ENCODE results near the gene SORCS1. TPM values are rescaled to one million over a fixed set of nuclear protein-coding genes. Genes with fewer than 3 reads are reported as not detected.

The SORCS1 gene
- total and polyA plus RNA-seq, 2 of the 8 experiments (the other 6 are each of a cell fraction or from before 2014, with no cell fraction given) = 4.1 to 4.6 TPM

DNA sequence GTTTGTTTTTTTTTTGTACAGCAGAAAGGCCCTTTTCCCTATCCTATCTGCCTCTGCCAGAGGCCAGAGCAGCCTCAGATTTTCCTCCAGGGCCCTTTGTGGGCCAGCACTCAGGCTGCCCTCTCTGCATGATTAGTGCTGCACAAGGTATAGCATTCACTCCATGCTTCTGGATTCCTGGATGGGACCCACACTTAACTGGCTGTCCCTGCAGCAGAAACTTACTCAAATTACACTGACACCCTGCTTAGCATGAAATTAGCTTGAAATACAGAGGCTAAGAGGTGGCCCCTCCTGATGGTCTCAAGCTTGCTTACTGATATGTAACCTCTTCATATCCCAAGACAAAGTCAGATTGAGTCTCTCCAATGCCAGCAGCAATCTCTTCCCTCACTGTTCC is 239.3 kb downstream of the SORCS1 start (continued):
- TF ChIP-seq, protein P1, sequence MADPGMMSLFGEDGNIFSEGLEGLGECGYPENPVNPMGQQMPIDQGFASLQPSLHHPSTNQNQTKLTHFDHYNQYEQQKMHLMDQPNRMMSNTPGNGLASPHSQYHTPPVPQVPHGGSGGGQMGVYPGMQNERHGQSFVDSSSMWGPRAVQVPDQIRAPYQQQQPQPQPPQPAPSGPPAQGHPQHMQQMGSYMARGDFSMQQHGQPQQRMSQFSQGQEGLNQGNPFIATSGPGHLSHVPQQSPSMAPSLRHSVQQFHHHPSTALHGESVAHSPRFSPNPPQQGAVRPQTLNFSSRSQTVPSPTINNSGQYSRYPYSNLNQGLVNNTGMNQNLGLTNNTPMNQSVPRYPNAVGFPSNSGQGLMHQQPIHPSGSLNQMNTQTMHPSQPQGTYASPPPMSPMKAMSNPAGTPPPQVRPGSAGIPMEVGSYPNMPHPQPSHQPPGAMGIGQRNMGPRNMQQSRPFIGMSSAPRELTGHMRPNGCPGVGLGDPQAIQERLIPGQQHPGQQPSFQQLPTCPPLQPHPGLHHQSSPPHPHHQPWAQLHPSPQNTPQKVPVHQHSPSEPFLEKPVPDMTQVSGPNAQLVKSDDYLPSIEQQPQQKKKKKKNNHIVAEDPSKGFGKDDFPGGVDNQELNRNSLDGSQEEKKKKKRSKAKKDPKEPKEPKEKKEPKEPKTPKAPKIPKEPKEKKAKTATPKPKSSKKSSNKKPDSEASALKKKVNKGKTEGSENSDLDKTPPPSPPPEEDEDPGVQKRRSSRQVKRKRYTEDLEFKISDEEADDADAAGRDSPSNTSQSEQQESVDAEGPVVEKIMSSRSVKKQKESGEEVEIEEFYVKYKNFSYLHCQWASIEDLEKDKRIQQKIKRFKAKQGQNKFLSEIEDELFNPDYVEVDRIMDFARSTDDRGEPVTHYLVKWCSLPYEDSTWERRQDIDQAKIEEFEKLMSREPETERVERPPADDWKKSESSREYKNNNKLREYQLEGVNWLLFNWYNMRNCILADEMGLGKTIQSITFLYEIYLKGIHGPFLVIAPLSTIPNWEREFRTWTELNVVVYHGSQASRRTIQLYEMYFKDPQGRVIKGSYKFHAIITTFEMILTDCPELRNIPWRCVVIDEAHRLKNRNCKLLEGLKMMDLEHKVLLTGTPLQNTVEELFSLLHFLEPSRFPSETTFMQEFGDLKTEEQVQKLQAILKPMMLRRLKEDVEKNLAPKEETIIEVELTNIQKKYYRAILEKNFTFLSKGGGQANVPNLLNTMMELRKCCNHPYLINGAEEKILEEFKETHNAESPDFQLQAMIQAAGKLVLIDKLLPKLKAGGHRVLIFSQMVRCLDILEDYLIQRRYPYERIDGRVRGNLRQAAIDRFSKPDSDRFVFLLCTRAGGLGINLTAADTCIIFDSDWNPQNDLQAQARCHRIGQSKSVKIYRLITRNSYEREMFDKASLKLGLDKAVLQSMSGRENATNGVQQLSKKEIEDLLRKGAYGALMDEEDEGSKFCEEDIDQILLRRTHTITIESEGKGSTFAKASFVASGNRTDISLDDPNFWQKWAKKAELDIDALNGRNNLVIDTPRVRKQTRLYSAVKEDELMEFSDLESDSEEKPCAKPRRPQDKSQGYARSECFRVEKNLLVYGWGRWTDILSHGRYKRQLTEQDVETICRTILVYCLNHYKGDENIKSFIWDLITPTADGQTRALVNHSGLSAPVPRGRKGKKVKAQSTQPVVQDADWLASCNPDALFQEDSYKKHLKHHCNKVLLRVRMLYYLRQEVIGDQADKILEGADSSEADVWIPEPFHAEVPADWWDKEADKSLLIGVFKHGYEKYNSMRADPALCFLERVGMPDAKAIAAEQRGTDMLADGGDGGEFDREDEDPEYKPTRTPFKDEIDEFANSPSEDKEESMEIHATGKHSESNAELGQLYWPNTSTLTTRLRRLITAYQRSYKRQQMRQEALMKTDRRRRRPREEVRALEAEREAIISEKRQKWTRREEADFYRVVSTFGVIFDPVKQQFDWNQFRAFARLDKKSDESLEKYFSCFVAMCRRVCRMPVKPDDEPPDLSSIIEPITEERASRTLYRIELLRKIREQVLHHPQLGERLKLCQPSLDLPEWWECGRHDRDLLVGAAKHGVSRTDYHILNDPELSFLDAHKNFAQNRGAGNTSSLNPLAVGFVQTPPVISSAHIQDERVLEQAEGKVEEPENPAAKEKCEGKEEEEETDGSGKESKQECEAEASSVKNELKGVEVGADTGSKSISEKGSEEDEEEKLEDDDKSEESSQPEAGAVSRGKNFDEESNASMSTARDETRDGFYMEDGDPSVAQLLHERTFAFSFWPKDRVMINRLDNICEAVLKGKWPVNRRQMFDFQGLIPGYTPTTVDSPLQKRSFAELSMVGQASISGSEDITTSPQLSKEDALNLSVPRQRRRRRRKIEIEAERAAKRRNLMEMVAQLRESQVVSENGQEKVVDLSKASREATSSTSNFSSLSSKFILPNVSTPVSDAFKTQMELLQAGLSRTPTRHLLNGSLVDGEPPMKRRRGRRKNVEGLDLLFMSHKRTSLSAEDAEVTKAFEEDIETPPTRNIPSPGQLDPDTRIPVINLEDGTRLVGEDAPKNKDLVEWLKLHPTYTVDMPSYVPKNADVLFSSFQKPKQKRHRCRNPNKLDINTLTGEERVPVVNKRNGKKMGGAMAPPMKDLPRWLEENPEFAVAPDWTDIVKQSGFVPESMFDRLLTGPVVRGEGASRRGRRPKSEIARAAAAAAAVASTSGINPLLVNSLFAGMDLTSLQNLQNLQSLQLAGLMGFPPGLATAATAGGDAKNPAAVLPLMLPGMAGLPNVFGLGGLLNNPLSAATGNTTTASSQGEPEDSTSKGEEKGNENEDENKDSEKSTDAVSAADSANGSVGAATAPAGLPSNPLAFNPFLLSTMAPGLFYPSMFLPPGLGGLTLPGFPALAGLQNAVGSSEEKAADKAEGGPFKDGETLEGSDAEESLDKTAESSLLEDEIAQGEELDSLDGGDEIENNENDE (IDR thresholded peaks at IDR 0.05; ENCODE audit: insufficient replicate concordance, low read length) = no peak
